GM12878 (cell line): ENCODE measurements around the gene VEPH1.

Source experiments
- CTCF ChIP-seq, 3 experiments: IDR thresholded peaks in 2 of 3; conservative IDR thresholded peaks in 1 of 3; 2 replicates each; pipeline ENCODE4 v1.5.1; 2011; ENCODE audit warnings: low read depth in 3 of 3, low read length in 3 of 3, mild to moderate bottlenecking in 3 of 3, control low read depth in 2 of 3, moderate library complexity in 2 of 3, inconsistent platforms in 1 of 3, mixed read lengths in 1 of 3; ENCODE audit not compliant: control insufficient read depth in 2 of 3, insufficient read depth in 1 of 3; ENCODE audit errors: extremely low read depth in 1 of 3
- SIN3A ChIP-seq: IDR thresholded peaks from 2 replicates; pipeline ENCODE4 v1.6.1; 2012; ENCODE audit warnings: low read depth, low read length, improper control_type of control experiment

DNA sequence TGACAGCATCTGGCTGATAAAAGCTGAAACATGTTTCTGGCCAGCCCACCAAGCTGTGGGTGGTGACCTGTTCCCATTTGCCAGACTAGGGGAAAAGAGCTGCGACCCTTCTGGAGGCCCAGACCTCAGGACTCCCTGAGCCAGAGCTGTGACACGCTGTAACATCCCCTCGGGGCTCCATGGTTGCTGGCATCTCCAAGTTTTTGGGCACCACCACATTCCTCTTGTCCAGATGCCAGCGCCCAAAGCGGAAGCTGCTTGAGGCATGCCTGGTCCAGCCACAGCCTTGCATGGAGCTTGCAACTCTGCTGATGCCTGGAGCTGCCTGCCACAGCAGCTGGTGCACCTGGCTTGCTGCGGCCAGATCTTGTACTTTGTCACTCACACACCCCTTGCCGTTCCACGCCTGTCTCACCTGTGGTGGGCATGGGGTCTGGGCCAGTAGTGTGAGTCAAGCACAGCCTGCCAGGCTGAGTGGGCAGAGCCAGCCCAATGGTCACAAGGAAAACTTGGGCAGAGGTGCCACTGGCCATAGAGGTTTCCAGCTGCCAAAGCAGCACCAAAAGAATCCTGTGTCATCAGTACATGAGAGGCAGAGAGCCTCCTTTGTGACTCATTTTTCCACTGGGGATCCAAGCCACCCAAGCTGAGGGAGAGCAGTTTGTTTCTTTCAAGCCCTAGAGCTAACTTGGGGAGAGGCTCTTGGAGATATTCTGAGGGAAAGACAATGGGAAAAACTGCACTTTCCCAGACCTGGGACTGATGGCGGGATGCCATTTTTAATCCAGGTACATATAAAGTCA, 112.3 kb downstream of the VEPH1 start:
- TF ChIP-seq CTCF (IDR thresholded peaks at IDR 0.05 in 2 of 3, conservative IDR thresholded peaks at IDR 0.05 in 1 of 3; ENCODE audit: control insufficient read depth in 2 of 3, extremely low read depth in 1 of 3, insufficient read depth in 1 of 3, low read depth in 3 of 3, low read length in 3 of 3) (no peak), SIN3A (no peak)
